NCI-H2107 treated with DMSO at 0.1 percent for 48 hours (cell line): Measurements from ENCODE around the gene KNTC1.
"Not testable (repeated sequence)": the region's sequence is repeated elsewhere in the genome, so short reads cannot be mapped to it uniquely, and the experiment has no call there.

ENCODE experiments used
- DNase-seq: peaks from one replicate; lab custom pipeline; 2025; ENCODE audit not compliant: unreplicated experiment; lab: John Stamatoyannopoulos, UW

The KNTC1 gene

DNA sequence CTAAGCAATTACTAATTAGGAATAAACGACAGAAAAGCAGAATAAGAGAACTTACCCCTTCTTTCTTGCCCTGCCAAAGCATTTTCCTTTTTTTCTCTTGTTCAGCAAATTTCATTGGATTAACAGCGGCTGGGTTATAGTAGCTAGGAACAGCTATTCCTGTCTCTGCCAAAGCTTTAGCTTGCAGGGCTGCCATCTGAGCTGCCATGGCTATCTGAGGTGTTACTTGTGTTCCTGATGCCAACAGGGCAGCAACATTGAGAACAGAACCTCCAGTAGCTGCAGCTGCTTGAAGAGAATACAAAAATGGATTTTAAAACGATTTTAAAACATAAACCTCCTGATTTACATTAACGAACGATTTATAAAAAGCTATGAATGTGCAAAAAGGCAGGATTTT is 18.9 kb upstream of the KNTC1 start:
- DNase-seq = no peak

DNA sequence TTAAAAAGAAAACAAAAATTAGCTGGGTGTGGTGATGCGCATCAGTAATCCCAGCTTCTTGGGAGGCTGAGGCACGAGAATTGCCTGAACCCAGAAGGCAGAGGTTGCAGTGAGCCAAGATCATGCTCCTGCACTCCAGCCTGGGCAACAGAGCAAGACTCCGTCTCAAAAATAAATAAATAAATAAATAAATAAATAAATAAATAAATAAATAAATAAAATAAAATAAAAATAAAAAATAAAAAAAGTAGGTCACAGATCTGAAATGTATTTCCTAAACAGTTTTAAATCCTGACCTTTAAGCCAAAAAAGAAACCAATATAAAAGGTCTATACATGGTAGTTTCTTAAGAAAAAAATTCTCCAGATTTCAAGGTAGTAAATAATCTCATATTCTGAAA is 14.0 kb upstream of the KNTC1 start:
- DNase-seq = not testable (repeated sequence)

- no peak for DNase-seq
Measured at GRCh38 chr12:122513660-122514059, 13.4 kb upstream of the KNTC1 start.

DNA sequence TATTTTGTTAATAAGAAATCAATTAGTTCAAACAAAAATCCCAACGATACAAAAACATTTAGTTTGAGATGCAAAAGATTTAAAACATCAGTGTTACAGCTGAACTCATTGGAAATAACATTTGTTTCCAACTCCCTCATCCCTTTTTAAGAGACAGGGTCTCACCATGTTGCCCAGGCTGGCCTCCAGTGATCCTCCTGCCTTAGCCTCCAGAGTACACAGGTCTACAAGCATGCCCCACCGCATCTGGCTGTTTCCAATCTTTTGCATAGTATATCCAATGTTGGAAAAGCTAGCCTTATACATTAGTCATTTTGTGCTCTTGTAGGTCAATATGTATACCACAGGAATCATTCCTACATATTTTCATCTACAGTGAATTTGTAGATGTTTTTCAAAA is 11.8 kb upstream of the KNTC1 start:
- no peak for DNase-seq

GRCh38 chr12:122516544-122517361 is 10.3 kb upstream of the KNTC1 start:
- DNase-seq = no peak

DNA sequence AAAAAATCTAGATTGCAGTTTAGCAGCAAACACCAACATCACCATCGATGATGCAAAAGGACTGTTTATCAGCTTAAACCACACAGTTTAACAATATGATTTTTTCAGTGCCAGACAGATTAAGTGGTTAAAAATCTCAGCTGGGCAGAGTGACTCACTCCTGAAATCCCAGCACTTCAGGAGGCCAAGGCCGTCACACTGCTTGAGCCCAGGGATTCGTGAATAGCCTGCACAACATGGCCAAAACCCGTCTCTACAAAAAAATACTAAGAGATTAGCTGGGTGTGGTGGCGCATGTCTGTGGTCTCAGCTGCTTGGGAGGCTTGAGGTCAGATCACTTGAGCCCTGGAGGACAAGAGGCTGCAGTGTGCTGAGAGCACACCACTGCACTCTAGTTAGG is 9.2 kb upstream of the KNTC1 start:
- DNase-seq = no peak

- no peak for DNase-seq
Measured at GRCh38 chr12:122518908-122519307, 8.1 kb upstream of the KNTC1 start.

GRCh38 chr12:122519418-122519817 is 7.6 kb upstream of the KNTC1 start:
- DNase-seq = no peak

DNA sequence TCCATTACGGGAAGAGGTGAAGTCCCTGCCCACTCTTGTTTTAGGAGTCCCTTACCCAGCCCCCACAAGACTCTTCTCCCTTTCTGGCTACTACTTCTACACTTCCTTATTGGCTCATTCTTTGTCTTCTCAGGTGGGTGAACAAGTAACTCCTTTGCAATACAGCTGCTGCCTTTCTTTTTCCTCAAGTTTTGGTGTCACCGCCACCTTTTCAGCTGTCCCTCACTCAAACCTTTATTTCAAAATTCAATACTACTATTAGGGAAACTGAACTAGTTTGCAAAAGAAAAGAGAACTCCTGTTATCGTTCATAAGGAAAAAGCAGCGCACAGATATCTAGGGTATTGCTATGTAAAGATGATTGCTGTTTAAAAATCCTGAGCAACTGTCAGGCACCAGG is 6.4 kb upstream of the KNTC1 start:
- no peak for DNase-seq

DNA sequence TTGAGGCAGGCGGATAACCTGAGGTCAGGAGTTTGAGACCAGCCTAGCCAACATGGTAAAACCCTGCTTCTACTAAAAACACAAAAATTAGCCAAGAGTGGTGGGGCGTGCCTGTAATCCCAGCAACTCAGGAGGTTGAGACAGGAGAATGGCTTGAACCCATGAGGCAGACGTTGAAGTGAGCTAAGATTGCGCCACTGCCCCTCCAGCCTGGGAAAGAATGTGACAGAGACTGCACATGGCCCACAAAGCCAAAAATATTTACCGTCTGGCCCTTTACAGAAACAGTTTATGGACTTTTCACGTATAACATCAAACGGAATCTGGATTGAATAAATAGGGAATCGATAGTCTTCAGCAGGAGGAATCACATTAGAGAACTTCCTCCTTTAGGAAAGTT is 3.8 kb upstream of the KNTC1 start:
- no peak for DNase-seq

DNA sequence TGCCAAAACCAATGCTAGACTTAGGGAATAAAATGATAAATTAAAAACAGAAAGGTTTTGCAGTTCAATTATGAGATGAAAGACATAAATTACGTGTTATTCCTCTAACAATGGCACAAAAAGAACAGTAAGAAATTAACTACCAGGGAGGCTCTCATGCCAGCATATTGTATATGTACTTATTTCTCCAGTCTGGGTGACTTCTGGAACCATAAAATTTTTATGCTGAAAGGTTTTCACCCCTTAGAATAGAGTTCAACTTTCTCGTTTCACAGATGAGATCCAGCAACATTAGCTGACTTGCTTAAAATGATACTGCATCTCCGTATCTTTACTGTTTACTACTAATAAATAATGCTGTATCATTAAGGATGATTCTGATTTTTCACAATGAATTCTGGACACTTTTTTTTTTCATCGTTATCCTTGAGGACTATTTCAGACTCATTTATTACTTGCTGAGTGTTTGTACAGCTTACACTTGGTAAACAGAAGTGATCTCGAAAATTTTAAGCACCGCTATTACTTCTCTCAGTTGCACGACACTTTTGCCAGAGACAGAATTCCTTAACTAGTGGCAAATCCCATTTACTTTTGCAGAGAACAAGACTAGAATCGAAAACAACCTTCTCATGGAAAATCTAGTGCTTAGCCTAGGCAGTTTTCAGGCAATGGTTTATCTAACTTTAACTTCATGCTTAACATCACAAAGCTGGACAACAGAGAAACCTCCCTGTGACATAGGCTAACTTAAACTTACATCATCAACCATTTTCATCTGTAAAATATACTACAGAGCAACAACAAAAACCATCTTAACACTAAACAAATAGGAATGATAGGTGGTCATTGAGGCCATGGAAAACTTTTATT is 3.0 kb upstream of the KNTC1 start:
- no peak for DNase-seq

DNA sequence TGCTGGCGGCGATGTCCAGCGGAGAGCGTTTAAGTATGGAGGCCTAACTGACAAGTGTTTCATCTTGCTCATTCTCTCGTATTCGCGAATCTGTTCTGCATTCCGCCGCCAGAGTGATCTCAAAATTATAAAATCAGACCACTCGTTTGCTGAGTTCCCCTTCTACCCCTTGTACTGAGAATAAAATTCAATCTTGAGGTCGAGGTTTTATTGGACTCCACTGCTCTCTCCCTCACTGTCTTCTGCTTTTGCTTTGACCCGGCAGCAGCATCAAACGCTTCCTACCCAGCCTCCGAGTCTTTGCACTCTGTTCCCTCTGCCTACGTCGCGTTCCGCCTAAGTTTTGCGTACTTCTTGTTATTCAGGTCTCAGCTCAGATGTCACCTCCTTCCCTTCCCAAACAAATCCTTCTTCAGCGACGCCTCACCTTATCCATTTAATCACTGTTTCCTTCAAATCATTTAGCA is 462 bp downstream of the KNTC1 start:
- DNase-seq = no peak

- DNase-seq = no peak
Measured at GRCh38 chr12:122528582-122528981, 1.5 kb downstream of the KNTC1 start.

DNA sequence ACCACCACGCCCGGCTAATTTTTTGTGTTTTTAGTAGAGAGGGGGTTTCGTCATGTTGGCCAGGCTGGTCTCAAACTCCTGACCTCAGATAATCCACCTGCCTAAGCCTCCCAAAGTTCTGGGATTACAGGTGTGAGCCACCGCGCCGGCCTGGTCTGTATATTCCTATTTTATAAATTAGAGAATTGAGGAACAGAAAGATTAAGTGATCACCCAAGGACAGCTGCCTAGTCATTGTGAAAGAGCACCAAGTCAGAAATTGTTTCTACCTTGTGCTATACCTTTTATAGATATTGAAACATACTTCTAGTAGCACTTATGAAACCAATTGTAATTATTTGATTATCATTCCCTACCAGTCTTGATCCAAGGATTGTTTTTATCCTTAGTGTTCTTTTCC is 1.9 kb downstream of the KNTC1 start:
- no peak for DNase-seq

DNA sequence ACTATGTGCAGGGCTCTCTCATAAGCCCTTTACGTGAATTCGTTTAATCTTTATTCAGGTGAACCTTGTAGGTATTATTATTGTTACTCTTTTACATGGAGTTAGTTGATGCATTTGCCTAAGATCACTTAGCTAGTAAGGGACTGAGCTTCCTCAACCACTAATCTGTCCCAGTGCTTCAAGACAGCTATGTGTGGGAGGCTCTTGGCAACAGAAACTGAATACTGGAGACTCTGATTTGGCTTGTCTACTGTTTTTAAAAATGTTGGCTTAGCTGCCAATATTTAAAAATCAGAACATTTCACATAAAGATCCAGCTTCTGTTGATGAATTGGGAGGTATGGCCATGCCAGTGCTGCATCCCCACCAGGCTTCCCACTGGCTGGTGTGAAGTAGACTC is 6.8 kb downstream of the KNTC1 start:
- no peak for DNase-seq

- no peak for DNase-seq
Measured at GRCh38 chr12:122537021-122537420, 10.0 kb downstream of the KNTC1 start.

GRCh38 chr12:122538496-122538895 is 11.4 kb downstream of the KNTC1 start:
- DNase-seq = no peak

- no peak for DNase-seq
Measured at GRCh38 chr12:122544537-122544936, 17.5 kb downstream of the KNTC1 start.

- no peak for DNase-seq
Measured at GRCh38 chr12:122545855-122546254, 18.8 kb downstream of the KNTC1 start.

- DNase-seq = no peak
Measured at GRCh38 chr12:122547330-122547729, 20.3 kb downstream of the KNTC1 start.

GRCh38 chr12:122558745-122559641 is 31.9 kb downstream of the KNTC1 start:
- DNase-seq = no peak
